Tibial nerve (tissue), 4 donors: ENCODE data around the gene ARHGAP21. TPM values are rescaled to one million over a fixed set of nuclear protein-coding genes. Genes with fewer than 3 reads are reported as not detected.
"Not testable (repeated sequence)": the region's sequence is repeated elsewhere in the genome, so short reads cannot be mapped to it uniquely, and the experiment has no call there.

Source experiments
- DNase-seq, 2 donors: peaks; one replicate each; pipeline ENCODE4 v3.0.0-alpha.2; 2019; ENCODE audit warnings: low spot score in 2 of 2
- H3K27ac ChIP-seq, 4 donors: fragments of 200-600 bp; sonication (generic) in 3 of 4; one replicate each; pipeline ENCODE4 v1.5.1; 2017 to 2019; ENCODE audit warnings: mild to moderate bottlenecking in 1 of 4
- H3K27me3 ChIP-seq, 2 donors: fragments of 200-600 bp; sonication (generic) in 1 of 2; one replicate each; pipeline versions ENCODE4 v1.5.1 to v1.6.0; 2017 to 2019
- H3K36me3 ChIP-seq, 3 donors: fragments of 200-600 bp; sonication (generic); one replicate each; pipeline ENCODE4 v1.5.1; 2018 to 2019
- H3K4me1 ChIP-seq, 4 donors: fragments of 200-600 bp; sonication (generic) in 3 of 4; one replicate each; pipeline ENCODE4 v1.5.1; 2017 to 2019
- H3K4me3 ChIP-seq, 4 donors: fragments of 200-600 bp; sonication (generic) in 3 of 4; one replicate each; pipeline ENCODE4 v1.5.1; 2017 to 2019; ENCODE audit warnings: mild to moderate bottlenecking in 1 of 4, moderate library complexity in 1 of 4
- H3K9me3 ChIP-seq, 4 donors: fragments of 200-600 bp; sonication (generic) in 3 of 4; one replicate each; pipeline ENCODE4 v1.5.1; 2017 to 2019
- EP300 ChIP-seq, 2 donors: sonication (generic); formaldehyde crosslinking; IDR thresholded peaks; one replicate each; pipeline ENCODE4 v1.6.1; 2017; ENCODE audit warnings: antibody characterized with exemption in 2 of 2, mild to moderate bottlenecking in 1 of 2
- POLR2A ChIP-seq, 2 donors: fragments of 450-650 bp; IDR thresholded peaks; one replicate each; pipeline ENCODE4 v1.6.1; 2017; ENCODE audit warnings: antibody characterized with exemption in 2 of 2, mild to moderate bottlenecking in 2 of 2, moderate library complexity in 2 of 2
- WGBS, 2 donors: methylation state at CpG; one replicate each; pipeline ENCODE4 v1.1.5; 2018; 5-methylcytosine and 5-hydroxymethylcytosine counted together
- total RNA-seq, 4 donors: library from RNA; depleted of rRNA; stranded (reverse); fragments of >200 nt; gene quantifications; one replicate each; pipeline ENCODE4 v1.1.0, GENCODE V29; 2016
- TF ChIP-seq, protein P1 (sequence below), 5 experiments: fragments of 200-600 bp in 3 of 5; fragments of 450-650 bp in 2 of 5; sonication (generic) in 3 of 5; IDR thresholded peaks; one replicate each; pipeline ENCODE4 v1.5.1; 2016 to 2019; ENCODE audit warnings: antibody characterized with exemption in 5 of 5, mild to moderate bottlenecking in 3 of 5, moderate library complexity in 2 of 5

The ARHGAP21 gene
- total RNA-seq, 4 donors from 2014 or later = 56.7 to 116 (median 80.2) TPM

DNA sequence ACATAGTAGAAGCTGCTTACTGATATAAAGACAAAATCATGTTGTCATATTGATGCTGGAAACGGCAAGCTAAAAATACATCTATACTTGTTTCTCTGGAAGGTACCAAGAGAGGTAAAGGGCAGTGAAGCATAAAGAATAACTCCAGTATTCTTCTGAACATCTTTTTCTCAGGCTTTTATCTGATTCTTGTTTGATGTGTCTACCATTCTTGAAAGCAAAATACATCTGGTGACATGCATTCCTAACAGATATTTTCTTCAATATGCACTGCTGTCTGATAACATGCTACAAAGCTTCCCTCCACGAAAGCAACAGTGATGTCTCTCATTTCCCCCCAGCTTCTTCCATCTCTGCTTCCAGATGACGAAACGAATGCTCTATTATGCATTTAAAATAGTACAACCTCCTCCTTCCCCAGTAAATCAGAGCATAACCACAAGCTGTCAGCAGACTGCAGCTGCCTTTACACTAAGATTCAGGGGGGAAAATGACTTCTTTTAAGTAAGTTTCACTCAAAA, 100.8 kb downstream of the ARHGAP21 start:
- H3K9me3 ChIP-seq = no peaks in the 10 kb centered on the region
- no peaks in the 10 kb centered on the region for H3K27me3 ChIP-seq
- no peak overlapping the region for H3K4me3 ChIP-seq
- peaks cover 0 to 9% (median 0%) of the 10 kb centered on the region in 4 donors for H3K4me1 ChIP-seq
- TF ChIP-seq, protein P1, sequence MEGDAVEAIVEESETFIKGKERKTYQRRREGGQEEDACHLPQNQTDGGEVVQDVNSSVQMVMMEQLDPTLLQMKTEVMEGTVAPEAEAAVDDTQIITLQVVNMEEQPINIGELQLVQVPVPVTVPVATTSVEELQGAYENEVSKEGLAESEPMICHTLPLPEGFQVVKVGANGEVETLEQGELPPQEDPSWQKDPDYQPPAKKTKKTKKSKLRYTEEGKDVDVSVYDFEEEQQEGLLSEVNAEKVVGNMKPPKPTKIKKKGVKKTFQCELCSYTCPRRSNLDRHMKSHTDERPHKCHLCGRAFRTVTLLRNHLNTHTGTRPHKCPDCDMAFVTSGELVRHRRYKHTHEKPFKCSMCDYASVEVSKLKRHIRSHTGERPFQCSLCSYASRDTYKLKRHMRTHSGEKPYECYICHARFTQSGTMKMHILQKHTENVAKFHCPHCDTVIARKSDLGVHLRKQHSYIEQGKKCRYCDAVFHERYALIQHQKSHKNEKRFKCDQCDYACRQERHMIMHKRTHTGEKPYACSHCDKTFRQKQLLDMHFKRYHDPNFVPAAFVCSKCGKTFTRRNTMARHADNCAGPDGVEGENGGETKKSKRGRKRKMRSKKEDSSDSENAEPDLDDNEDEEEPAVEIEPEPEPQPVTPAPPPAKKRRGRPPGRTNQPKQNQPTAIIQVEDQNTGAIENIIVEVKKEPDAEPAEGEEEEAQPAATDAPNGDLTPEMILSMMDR (IDR thresholded peaks at IDR 0.05) = no peak
- TF ChIP-seq EP300 (IDR thresholded peaks at IDR 0.05) (no peak), POLR2A (IDR thresholded peaks at IDR 0.05) (no peak)
- no peak overlapping the region for H3K27ac ChIP-seq
- H3K36me3 ChIP-seq = peaks cover 0 to 12% (median 0%) of the 10 kb centered on the region in 3 donors
- DNase-seq = no peak
- WGBS, 2 donors = 32 to 35% methylated on average over 4 of the region's 4 CpGs

DNA sequence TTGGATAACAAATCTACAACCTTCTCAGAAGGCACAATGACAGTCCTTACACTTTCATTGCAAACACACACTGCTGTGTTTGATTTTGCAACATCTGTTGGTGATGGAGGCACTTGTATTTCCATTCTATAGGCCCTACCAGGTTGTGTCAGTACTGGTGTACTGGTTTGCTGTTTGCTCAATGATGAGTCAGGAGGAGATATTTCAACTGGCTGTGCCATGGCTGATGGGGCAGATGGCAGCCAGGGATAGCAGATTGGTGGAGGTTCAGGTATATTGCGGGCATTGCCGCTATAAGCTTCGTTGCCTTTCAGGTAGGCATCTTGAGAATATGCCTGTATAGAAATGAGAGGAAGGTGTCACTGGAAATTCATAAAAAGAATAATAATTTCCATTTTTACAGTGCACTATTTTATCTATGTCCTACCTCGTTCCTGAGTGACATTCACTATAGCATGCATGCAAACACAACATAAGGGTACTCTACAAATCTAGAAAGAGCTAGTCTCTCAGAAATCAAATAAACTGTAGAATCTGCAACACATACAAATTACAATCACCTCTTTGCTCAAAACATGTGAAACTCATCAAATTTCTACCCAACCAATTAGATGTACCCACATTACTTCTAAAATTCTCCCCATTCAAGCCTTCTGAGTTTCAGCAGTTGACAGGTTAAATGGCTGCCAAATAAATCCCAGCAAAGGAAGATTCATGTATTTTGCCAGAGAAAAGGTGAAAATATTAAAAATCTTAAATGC, 102.5 kb downstream of the ARHGAP21 start:
- DNase-seq, H3K27me3 ChIP-seq, H3K4me3 ChIP-seq, H3K4me1 ChIP-seq, H3K9me3 ChIP-seq, H3K27ac ChIP-seq: not testable (repeated sequence)
- WGBS, 2 donors = 94% methylated on average over 4 of the region's 4 CpGs
- H3K36me3 ChIP-seq = peaks cover 0 to 15% (median 0%) of the 10 kb centered on the region in 3 donors

DNA sequence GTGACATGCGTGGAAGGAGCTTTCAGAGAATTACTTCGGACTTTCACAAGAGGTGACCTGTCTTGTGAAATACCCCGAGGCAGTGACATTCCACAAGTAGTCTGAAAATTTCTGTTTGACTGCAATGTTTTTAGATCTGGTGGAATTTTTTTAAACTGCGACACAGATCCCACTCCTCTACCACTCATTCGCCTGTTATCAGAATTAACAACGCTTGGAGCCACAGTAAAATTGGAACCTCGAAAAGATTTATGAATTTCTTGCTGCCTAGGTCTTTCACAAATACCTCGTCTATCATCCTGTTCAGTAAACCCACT, 103.7 kb downstream of the ARHGAP21 start:
- H3K4me3 ChIP-seq, H3K9me3 ChIP-seq, DNase-seq, H3K27me3 ChIP-seq, H3K27ac ChIP-seq, H3K4me1 ChIP-seq: not testable (repeated sequence)
- 83% methylated on average over 8 of the region's 8 CpGs for WGBS, 2 donors
- H3K36me3 ChIP-seq = peaks cover 0 to 22% (median 0%) of the 10 kb centered on the region in 3 donors

GRCh38 chr10:24619291-24619993, 104.2 kb downstream of the ARHGAP21 start:
- 72 to 74% methylated on average over 11 of the region's 11 CpGs for WGBS, 2 donors
- H3K4me3 ChIP-seq, H3K27me3 ChIP-seq, DNase-seq, H3K4me1 ChIP-seq, H3K9me3 ChIP-seq, H3K27ac ChIP-seq: not testable (repeated sequence)
- H3K36me3 ChIP-seq = peaks cover 0 to 25% (median 0%) of the 10 kb centered on the region in 3 donors

DNA sequence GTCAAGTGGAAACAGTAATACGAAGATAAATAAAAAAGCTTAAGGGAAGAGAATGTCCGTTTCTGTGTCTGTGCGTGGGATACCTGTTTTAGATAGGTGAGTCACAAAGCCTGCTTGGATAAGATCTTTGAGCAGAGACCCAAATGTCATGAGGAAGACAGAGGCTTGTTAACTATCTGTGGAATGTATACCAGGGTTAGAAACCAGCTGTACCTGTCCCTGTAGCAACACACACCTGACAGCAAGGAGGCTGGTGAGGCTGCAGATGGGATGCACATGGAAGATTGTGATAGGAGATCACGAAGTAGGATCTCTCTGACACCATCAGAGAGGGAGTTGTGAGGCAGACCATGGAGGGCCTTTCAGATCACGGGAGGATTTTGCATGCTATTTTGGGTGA, 105.3 kb downstream of the ARHGAP21 start:
- H3K4me1 ChIP-seq = peaks cover 0 to 6% (median 0%) of the 10 kb centered on the region in 4 donors
- 90 to 93% methylated on average over 5 of the region's 5 CpGs for WGBS, 2 donors
- H3K9me3 ChIP-seq = no peaks in the 10 kb centered on the region
- no peak overlapping the region for H3K4me3 ChIP-seq
- TF ChIP-seq EP300 (IDR thresholded peaks at IDR 0.05) = no peak
- TF ChIP-seq POLR2A (IDR thresholded peaks at IDR 0.05) = no peak
- TF ChIP-seq, protein P1 (IDR thresholded peaks at IDR 0.05) = no peak
- no peaks in the 10 kb centered on the region for H3K27me3 ChIP-seq
- peaks cover 0 to 30% (median 0%) of the 10 kb centered on the region in 3 donors for H3K36me3 ChIP-seq
- H3K27ac ChIP-seq = no peak overlapping the region
- no peak for DNase-seq

DNA sequence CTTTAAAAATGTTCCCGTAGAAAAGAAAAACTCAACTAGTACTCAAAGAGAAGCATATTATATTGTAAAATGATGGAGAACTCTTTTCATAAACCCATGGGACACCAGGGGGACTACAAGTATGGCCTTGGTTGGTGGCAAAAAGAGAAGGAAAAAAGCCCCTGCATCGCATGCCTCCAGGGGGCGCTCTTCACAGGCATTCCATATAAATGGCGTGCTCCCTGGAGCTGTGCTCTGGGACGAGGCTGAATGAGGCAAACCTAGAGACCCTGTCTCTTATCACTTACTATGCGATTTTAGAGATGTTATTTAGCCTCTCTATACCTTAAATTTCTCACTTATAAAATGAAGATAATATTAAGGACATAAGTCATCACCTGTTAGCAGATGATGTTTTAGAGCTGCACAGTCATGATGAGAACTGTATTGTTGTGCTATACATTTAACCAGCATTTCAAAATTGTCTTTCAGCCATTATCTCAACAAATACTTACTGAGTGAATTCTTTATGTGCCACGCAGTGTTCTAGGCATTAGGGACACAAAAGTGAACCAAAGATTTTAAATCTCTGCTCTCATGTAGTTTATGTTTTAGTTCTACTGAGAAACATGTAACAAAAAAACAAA, 105.8 kb downstream of the ARHGAP21 start:
- Histone ChIP-seq H3K9me3 (no peaks in the 10 kb centered on the region), H3K4me3 (no peak overlapping the region), H3K36me3 (peaks cover 0 to 30% (median 0%) of the 10 kb centered on the region in 3 donors), H3K4me1 (peaks cover 0 to 3% (median 0%) of the 10 kb centered on the region in 4 donors), H3K27me3 (no peaks in the 10 kb centered on the region), H3K27ac (no peak overlapping the region)
- peak; percentile 17 to 27 for DNase-seq
- WGBS, 2 donors = 54% methylated on average over 7 of the region's 7 CpGs
- TF ChIP-seq, protein P1 (IDR thresholded peaks at IDR 0.05) = peak; percentile 55 to 73 (median 58)
- TF ChIP-seq POLR2A (IDR thresholded peaks at IDR 0.05) = no peak
